ENCODE measurements around the gene FAM78B. TPM values are rescaled to one million over a fixed set of nuclear protein-coding genes. Genes with fewer than 3 reads are reported as not detected.

Gene FAM78B
- total RNA-seq, 1 donor from 2014 or later = 66.0 TPM

- Mint-ChIP-seq H3K36me3 (ENCODE audit: unreplicated experiment) (no peaks in the 10 kb centered on the region), H3K27ac (ENCODE audit: unreplicated experiment) (no peak overlapping the region), H3K9me3 (ENCODE audit: unreplicated experiment) (peaks cover 2% of the 10 kb centered on the region), H3K4me3 (ENCODE audit: unreplicated experiment) (no peak overlapping the region), H3K27me3 (ENCODE audit: unreplicated experiment) (peaks cover 3% of the 10 kb centered on the region), H3K4me1 (ENCODE audit: low read depth, unreplicated experiment) (peaks cover 4% of the 10 kb centered on the region)
- DNase-seq = no peak
- TF ChIP-seq CTCF (IDR thresholded peaks at IDR 0.05; ENCODE audit: partially characterized antibody, unreplicated experiment) = no peak
Measured at GRCh38 chr1:166032572-166033371, 134.0 kb downstream of the FAM78B start.

- Mint-ChIP-seq H3K9me3 (ENCODE audit: unreplicated experiment) (peaks cover 2% of the 10 kb centered on the region), H3K4me3 (ENCODE audit: unreplicated experiment) (no peak overlapping the region), H3K27ac (ENCODE audit: unreplicated experiment) (no peak overlapping the region), H3K4me1 (ENCODE audit: low read depth, unreplicated experiment) (peaks cover 10% of the 10 kb centered on the region), H3K36me3 (ENCODE audit: unreplicated experiment) (no peaks in the 10 kb centered on the region), H3K27me3 (ENCODE audit: unreplicated experiment) (peaks cover 3% of the 10 kb centered on the region)
- no peak for TF ChIP-seq CTCF (IDR thresholded peaks at IDR 0.05; ENCODE audit: partially characterized antibody, unreplicated experiment)
- DNase-seq = no peak
Measured at GRCh38 chr1:166031932-166032571, 134.7 kb downstream of the FAM78B start.

- no peak overlapping the region for H3K4me3 Mint-ChIP-seq (ENCODE audit: unreplicated experiment)
- peaks cover 12% of the 10 kb centered on the region for H3K4me1 Mint-ChIP-seq (ENCODE audit: low read depth, unreplicated experiment)
- DNase-seq = no peak
- H3K27me3 Mint-ChIP-seq (ENCODE audit: unreplicated experiment) = peaks cover 3% of the 10 kb centered on the region
- no peak for TF ChIP-seq CTCF (IDR thresholded peaks at IDR 0.05; ENCODE audit: partially characterized antibody, unreplicated experiment)
- H3K36me3 Mint-ChIP-seq (ENCODE audit: unreplicated experiment) = no peaks in the 10 kb centered on the region
- H3K9me3 Mint-ChIP-seq (ENCODE audit: unreplicated experiment) = no peaks in the 10 kb centered on the region
- H3K27ac Mint-ChIP-seq (ENCODE audit: unreplicated experiment) = no peak overlapping the region
Measured at GRCh38 chr1:166029196-166029945, 137.4 kb downstream of the FAM78B start.

GRCh38 chr1:166026555-166026954 lies 140.2 kb downstream of the FAM78B start:
- peaks cover 8% of the 10 kb centered on the region for H3K4me1 Mint-ChIP-seq (ENCODE audit: low read depth, unreplicated experiment)

More at GRCh38 chr1:166026555-166026954, 140.2 kb downstream of the FAM78B start:
- TF ChIP-seq CTCF (IDR thresholded peaks at IDR 0.05; ENCODE audit: partially characterized antibody, unreplicated experiment) = no peak
- no peak for DNase-seq
- no peak overlapping the region for H3K4me3 Mint-ChIP-seq (ENCODE audit: unreplicated experiment)
- no peaks in the 10 kb centered on the region for H3K27me3 Mint-ChIP-seq (ENCODE audit: unreplicated experiment)
- no peaks in the 10 kb centered on the region for H3K36me3 Mint-ChIP-seq (ENCODE audit: unreplicated experiment)
- peaks cover 1% of the 10 kb centered on the region for H3K9me3 Mint-ChIP-seq (ENCODE audit: unreplicated experiment)
- no peak overlapping the region for H3K27ac Mint-ChIP-seq (ENCODE audit: unreplicated experiment)
